WTC11 (cell line): ENCODE data around the gene RGMB. TPM values are rescaled to one million over a fixed set of nuclear protein-coding genes. Genes with fewer than 3 reads are reported as not detected.
A peak's percentile ranks its signal among the peaks of the same experiment; 100 is the strongest.

ENCODE experiments used
- ATAC-seq: fragments of 200-7000 bp; cut with Tn5 transposase; 2 replicates; pipeline ENCODE4 v1.10.0; 2021; ENCODE audit warnings: mild to moderate bottlenecking, moderate library complexity
- CTCF ChIA-PET: fragments of 300-600 bp; sonication (Branson Sonifier 250); formaldehyde crosslinking; loops from one replicate; lab custom pipeline; 2021; ENCODE audit warnings: antibody characterized with exemption; lab: Charles Lee
- POLR2A ChIA-PET: fragments of 350-600 bp; sonication (Branson Sonifier 250); formaldehyde crosslinking; loops from one replicate; lab custom pipeline; 2021; ENCODE audit warnings: antibody characterized with exemption; lab: Charles Lee
- DNase-seq: peaks from one replicate; pipeline ENCODE4 v3.0.0; 2021; ENCODE audit warnings: low spot score
- H3K27ac Mint-ChIP-seq: 2 replicates; pipeline ENCODE4 v1.8.0; 2021; ENCODE audit warnings: mixed read lengths
- H3K27me3 Mint-ChIP-seq: 2 replicates; pipeline ENCODE4 v1.8.0; 2021; ENCODE audit warnings: low read depth, mild to moderate bottlenecking, moderate library complexity, mixed read lengths
- H3K36me3 Mint-ChIP-seq: 2 replicates; pipeline ENCODE4 v1.8.0; 2021; ENCODE audit warnings: mixed read lengths
- H3K4me1 Mint-ChIP-seq: 2 replicates; pipeline ENCODE4 v1.8.0; 2022; ENCODE audit warnings: mixed read lengths
- H3K4me3 Mint-ChIP-seq: 2 replicates; pipeline ENCODE4 v1.8.0; 2021; ENCODE audit warnings: mild to moderate bottlenecking, moderate library complexity, mixed read lengths
- H3K9me3 Mint-ChIP-seq: 2 replicates; pipeline ENCODE4 v1.8.0; 2021; ENCODE audit warnings: mixed read lengths
- AFF4 ChIP-seq: sonication (generic); formaldehyde crosslinking; IDR thresholded peaks from 2 replicates; pipeline ENCODE4 v1.8.1; 2023; ENCODE audit warnings: mild to moderate bottlenecking, missing genetic modification reagents, borderline replicate concordance
- EMX1 ChIP-seq: fragments of 250-450 bp; sonication (Bioruptor Pico); IDR thresholded peaks from 2 replicates; pipeline ENCODE4 v1.8.0; 2021; ENCODE audit warnings: mild to moderate bottlenecking
- IRF2 ChIP-seq: sonication (generic); formaldehyde crosslinking; IDR thresholded peaks from 2 replicates; pipeline ENCODE4 v1.8.0; 2022; ENCODE audit warnings: low read depth, missing genetic modification reagents, borderline replicate concordance
- PRRX2 ChIP-seq: fragments of 250-450 bp; sonication (Bioruptor Pico); IDR thresholded peaks from 2 replicates; pipeline ENCODE4 v1.8.0; 2021; ENCODE audit warnings: mild to moderate bottlenecking
- ZBTB21 ChIP-seq: sonication (generic); formaldehyde crosslinking; IDR thresholded peaks from 2 replicates; pipeline ENCODE4 v1.8.1; 2023; ENCODE audit warnings: mild to moderate bottlenecking, missing genetic modification reagents, borderline replicate concordance
- ZNF317 ChIP-seq: sonication (generic); formaldehyde crosslinking; IDR thresholded peaks from 2 replicates; pipeline ENCODE4 v1.8.1; 2023; ENCODE audit warnings: low read depth, mild to moderate bottlenecking, moderate library complexity, missing genetic modification reagents, borderline replicate concordance
- total RNA-seq: library from RNA; stranded (reverse); gene quantifications from 3 replicates; pipeline ENCODE4 v1.2.3, GENCODE V29; 2021
- TF ChIP-seq, protein P1 (sequence below): sonication (generic); formaldehyde crosslinking; IDR thresholded peaks from 2 replicates; pipeline ENCODE4 v1.8.0; 2022; ENCODE audit warnings: mild to moderate bottlenecking, missing genetic modification reagents
- TF ChIP-seq, protein P2 (sequence below): fragments of 200-600 bp; IDR thresholded peaks from 2 replicates; pipeline ENCODE4 v1.8.0; 2022; ENCODE audit warnings: antibody characterized with exemption
- TF ChIP-seq, protein P3 (sequence below): sonication (generic); formaldehyde crosslinking; IDR thresholded peaks from 2 replicates; pipeline ENCODE4 v1.8.1; 2022; ENCODE audit warnings: missing genetic modification reagents, borderline replicate concordance
- TF ChIP-seq, protein P4 (sequence below): sonication (generic); formaldehyde crosslinking; IDR thresholded peaks from 2 replicates; pipeline ENCODE4 v1.8.0; 2022; ENCODE audit warnings: mild to moderate bottlenecking, missing genetic modification reagents
- TF ChIP-seq, protein P5 (sequence below): sonication (generic); formaldehyde crosslinking; IDR thresholded peaks from 2 replicates; pipeline ENCODE4 v1.8.1; 2023; ENCODE audit warnings: mild to moderate bottlenecking, moderate library complexity, missing genetic modification reagents

The RGMB gene
- total RNA-seq, 1 experiment from 2014 or later, result 33.0 TPM

GRCh38 chr5:98765815-98766214 lies 7.6 kb upstream of the RGMB start (continued):
- TF ChIP-seq, protein P1, sequence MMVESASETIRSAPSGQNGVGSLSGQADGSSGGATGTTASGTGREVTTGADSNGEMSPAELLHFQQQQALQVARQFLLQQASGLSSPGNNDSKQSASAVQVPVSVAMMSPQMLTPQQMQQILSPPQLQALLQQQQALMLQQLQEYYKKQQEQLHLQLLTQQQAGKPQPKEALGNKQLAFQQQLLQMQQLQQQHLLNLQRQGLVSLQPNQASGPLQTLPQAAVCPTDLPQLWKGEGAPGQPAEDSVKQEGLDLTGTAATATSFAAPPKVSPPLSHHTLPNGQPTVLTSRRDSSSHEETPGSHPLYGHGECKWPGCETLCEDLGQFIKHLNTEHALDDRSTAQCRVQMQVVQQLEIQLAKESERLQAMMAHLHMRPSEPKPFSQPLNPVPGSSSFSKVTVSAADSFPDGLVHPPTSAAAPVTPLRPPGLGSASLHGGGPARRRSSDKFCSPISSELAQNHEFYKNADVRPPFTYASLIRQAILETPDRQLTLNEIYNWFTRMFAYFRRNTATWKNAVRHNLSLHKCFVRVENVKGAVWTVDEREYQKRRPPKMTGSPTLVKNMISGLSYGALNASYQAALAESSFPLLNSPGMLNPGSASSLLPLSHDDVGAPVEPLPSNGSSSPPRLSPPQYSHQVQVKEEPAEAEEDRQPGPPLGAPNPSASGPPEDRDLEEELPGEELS, result no peak
- no peak for TF ChIP-seq IRF2
- TF ChIP-seq, all 79 proteins: peak for 0

- Mint-ChIP-seq H3K4me3 (peak overlapping the region; percentile 94), H3K27me3 (peaks cover 9% of the 10 kb centered on the region), H3K4me1 (peaks cover 54% of the 10 kb centered on the region), H3K36me3 (no peaks in the 10 kb centered on the region), H3K9me3 (no peaks in the 10 kb centered on the region), H3K27ac (peak overlapping the region; percentile 96)
- DNase-seq, result no peak
- TF ChIP-seq PRRX2 (CRISPR knock-in tag) (no peak), ZNF317 (CRISPR knock-in tag) (no peak)
- TF ChIP-seq, protein P2, sequence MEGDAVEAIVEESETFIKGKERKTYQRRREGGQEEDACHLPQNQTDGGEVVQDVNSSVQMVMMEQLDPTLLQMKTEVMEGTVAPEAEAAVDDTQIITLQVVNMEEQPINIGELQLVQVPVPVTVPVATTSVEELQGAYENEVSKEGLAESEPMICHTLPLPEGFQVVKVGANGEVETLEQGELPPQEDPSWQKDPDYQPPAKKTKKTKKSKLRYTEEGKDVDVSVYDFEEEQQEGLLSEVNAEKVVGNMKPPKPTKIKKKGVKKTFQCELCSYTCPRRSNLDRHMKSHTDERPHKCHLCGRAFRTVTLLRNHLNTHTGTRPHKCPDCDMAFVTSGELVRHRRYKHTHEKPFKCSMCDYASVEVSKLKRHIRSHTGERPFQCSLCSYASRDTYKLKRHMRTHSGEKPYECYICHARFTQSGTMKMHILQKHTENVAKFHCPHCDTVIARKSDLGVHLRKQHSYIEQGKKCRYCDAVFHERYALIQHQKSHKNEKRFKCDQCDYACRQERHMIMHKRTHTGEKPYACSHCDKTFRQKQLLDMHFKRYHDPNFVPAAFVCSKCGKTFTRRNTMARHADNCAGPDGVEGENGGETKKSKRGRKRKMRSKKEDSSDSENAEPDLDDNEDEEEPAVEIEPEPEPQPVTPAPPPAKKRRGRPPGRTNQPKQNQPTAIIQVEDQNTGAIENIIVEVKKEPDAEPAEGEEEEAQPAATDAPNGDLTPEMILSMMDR, result no peak
- no peak for ATAC-seq
- CTCF ChIA-PET, result interaction anchor here (0.5 to 4.5 kb wide), 25 partner anchors 8 to 507 kb away, joined by 3 to 57 read pairs (median 5); no protein-coding TSS in a partner anchor
- POLR2A ChIA-PET, result interaction anchor here (0.6 kb wide), 2 partner anchors 266 to 1396 kb away, joined by 3 read pairs; no protein-coding TSS in a partner anchor
These were observed 5.9 kb upstream of the RGMB start for GRCh38 chr5:98767581-98767980.

- ChIA-PET CTCF (interaction anchor here (0.6 to 4.5 kb wide), 48 partner anchors 9 to 493 kb away, joined by 3 to 57 read pairs (median 4); no protein-coding TSS in a partner anchor), POLR2A (interaction anchor here (0.6 to 1.3 kb wide), 3 partner anchors 14 to 1397 kb away, joined by 3 read pairs; no protein-coding TSS in a partner anchor)
- peak; percentile 66 for ATAC-seq
- Mint-ChIP-seq H3K27me3 (peaks cover 9% of the 10 kb centered on the region), H3K9me3 (no peaks in the 10 kb centered on the region), H3K4me3 (peak overlapping the region; percentile 94), H3K27ac (peak overlapping the region; percentile 96), H3K36me3 (no peaks in the 10 kb centered on the region), H3K4me1 (peaks cover 52% of the 10 kb centered on the region)
- peak; percentile 74 for DNase-seq
- TF ChIP-seq, protein P2, result peak; percentile 79
- TF ChIP-seq EMX1 (CRISPR knock-in tag) (no peak), AFF4 (CRISPR knock-in tag) (0 out of 2 replicates have a peak, but pooled peaks have one; percentile 13), ZBTB21 (CRISPR knock-in tag) (0 out of 2 replicates have a peak, but pooled peaks have one; percentile 36)
- TF ChIP-seq, protein P3, sequence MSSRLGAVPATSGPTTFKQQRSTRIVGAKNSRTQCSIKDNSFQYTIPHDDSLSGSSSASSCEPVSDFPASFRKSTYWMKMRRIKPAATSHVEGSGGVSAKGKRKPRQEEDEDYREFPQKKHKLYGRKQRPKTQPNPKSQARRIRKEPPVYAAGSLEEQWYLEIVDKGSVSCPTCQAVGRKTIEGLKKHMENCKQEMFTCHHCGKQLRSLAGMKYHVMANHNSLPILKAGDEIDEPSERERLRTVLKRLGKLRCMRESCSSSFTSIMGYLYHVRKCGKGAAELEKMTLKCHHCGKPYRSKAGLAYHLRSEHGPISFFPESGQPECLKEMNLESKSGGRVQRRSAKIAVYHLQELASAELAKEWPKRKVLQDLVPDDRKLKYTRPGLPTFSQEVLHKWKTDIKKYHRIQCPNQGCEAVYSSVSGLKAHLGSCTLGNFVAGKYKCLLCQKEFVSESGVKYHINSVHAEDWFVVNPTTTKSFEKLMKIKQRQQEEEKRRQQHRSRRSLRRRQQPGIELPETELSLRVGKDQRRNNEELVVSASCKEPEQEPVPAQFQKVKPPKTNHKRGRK (CRISPR knock-in tag), result no peak
- TF ChIP-seq, protein P4, sequence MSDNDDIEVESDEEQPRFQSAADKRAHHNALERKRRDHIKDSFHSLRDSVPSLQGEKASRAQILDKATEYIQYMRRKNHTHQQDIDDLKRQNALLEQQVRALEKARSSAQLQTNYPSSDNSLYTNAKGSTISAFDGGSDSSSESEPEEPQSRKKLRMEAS (CRISPR knock-in tag), result 0 out of 2 replicates have a peak, but pooled peaks have one; percentile 3
- TF ChIP-seq, protein P5, sequence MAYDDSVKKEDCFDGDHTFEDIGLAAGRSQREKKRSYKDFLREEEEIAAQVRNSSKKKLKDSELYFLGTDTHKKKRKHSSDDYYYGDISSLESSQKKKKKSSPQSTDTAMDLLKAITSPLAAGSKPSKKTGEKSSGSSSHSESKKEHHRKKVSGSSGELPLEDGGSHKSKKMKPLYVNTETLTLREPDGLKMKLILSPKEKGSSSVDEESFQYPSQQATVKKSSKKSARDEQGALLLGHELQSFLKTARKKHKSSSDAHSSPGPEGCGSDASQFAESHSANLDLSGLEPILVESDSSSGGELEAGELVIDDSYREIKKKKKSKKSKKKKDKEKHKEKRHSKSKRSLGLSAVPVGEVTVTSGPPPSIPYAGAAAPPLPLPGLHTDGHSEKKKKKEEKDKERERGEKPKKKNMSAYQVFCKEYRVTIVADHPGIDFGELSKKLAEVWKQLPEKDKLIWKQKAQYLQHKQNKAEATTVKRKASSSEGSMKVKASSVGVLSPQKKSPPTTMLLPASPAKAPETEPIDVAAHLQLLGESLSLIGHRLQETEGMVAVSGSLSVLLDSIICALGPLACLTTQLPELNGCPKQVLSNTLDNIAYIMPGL, result 0 out of 2 replicates have a peak, but pooled peaks have one; percentile 50
These were observed 5.1 kb upstream of the RGMB start for GRCh38 chr5:98768160-98768959.
